HG02981 (cell line): ENCODE measurements around the gene OBP2B.
"Not testable (repeated sequence)": the region's sequence is repeated elsewhere in the genome, so short reads cannot be mapped to it uniquely, and the experiment has no call there.

Experiments used
- ATAC-seq: cut with Tn5 transposase; IDR thresholded peaks from one replicate; pipeline ENCODE4 v1.9.1; 2021; ENCODE audit warnings: mild to moderate bottlenecking, moderate library complexity; ENCODE audit not compliant: unreplicated experiment

The OBP2B gene

GRCh38 chr9:133208880-133209300 lies at the start of gene OBP2B:
OBP2B (minus strand) TSS chr9:133209250; CDS start chr9:133209199, 51 bp downstream.
- ATAC-seq, result not testable (repeated sequence)

- ATAC-seq, result no peak
Observed at GRCh38 chr9:133258061-133259015, 49.3 kb upstream of the OBP2B start.

- ATAC-seq, result no peak
Observed at GRCh38 chr9:133257465-133257956, 48.5 kb upstream of the OBP2B start.

- ATAC-seq, result no peak
Observed at GRCh38 chr9:133256686-133257091, 47.6 kb upstream of the OBP2B start.

GRCh38 chr9:133256136-133256461 lies 47.0 kb upstream of the OBP2B start:
- ATAC-seq, result no peak

GRCh38 chr9:133255371-133256135 lies 46.5 kb upstream of the OBP2B start:
- ATAC-seq, result no peak

- no peak for ATAC-seq
Observed at GRCh38 chr9:133254471-133254870, 45.4 kb upstream of the OBP2B start.

GRCh38 chr9:133253268-133253667 lies 44.2 kb upstream of the OBP2B start:
- no peak for ATAC-seq

GRCh38 chr9:133252301-133253020 lies 43.4 kb upstream of the OBP2B start:
- ATAC-seq, result no peak

- ATAC-seq, result no peak
Observed at GRCh38 chr9:133251773-133252172, 42.7 kb upstream of the OBP2B start.

GRCh38 chr9:133251221-133251620 lies 42.2 kb upstream of the OBP2B start:
- ATAC-seq, result not testable (repeated sequence)

- ATAC-seq, result no peak
Observed at GRCh38 chr9:133250741-133251170, 41.7 kb upstream of the OBP2B start.

- ATAC-seq, result no peak
Observed at GRCh38 chr9:133249337-133249736, 40.3 kb upstream of the OBP2B start.

GRCh38 chr9:133248726-133249295 lies 39.8 kb upstream of the OBP2B start:
- no peak for ATAC-seq

- ATAC-seq, result no peak
Observed at GRCh38 chr9:133247632-133248031, 38.6 kb upstream of the OBP2B start.

- no peak for ATAC-seq
Observed at GRCh38 chr9:133246991-133247390, 37.9 kb upstream of the OBP2B start.

GRCh38 chr9:133246562-133246961 lies 37.5 kb upstream of the OBP2B start:
- ATAC-seq, result no peak

- no peak for ATAC-seq
Observed at GRCh38 chr9:133242991-133243390, 33.9 kb upstream of the OBP2B start.

- ATAC-seq, result no peak
Observed at GRCh38 chr9:133242241-133242640, 33.2 kb upstream of the OBP2B start.

GRCh38 chr9:133239533-133240090 lies 30.6 kb upstream of the OBP2B start:
- no peak for ATAC-seq
